ENCODE data around the gene IFNG-AS1.

IFNG-AS1 gene

GRCh38 chr12:68038650-68039049, 49.4 kb downstream of the IFNG-AS1 start:
- no peak for DNase-seq (ENCODE audit: low read depth in 2 of 2)
- H3K4me3 ChIP-seq (replicated peaks in 1 of 2; ENCODE audit: low read depth in 2 of 2, low read length in 2 of 2) = no peak overlapping the region
- TF ChIP-seq CTCF (IDR thresholded peaks at IDR 0.05; ENCODE audit: low read depth, low read length) = no peak

GRCh38 chr12:68040450-68041075, 51.3 kb downstream of the IFNG-AS1 start:
- no peak overlapping the region for H3K4me3 ChIP-seq (replicated peaks in 1 of 2; ENCODE audit: low read depth in 2 of 2, low read length in 2 of 2)
- TF ChIP-seq CTCF (IDR thresholded peaks at IDR 0.05; ENCODE audit: low read depth, low read length) = peak; percentile 81
- DNase-seq (ENCODE audit: low read depth in 2 of 2) = peak; percentile 82 to 86

GRCh38 chr12:68042212-68042699, 53.0 kb downstream of the IFNG-AS1 start:
- H3K4me3 ChIP-seq (replicated peaks in 1 of 2; ENCODE audit: low read depth in 2 of 2, low read length in 2 of 2) = no peak overlapping the region
- peak in 1 of 2 donors; percentile 2 for DNase-seq (ENCODE audit: low read depth in 2 of 2)
- TF ChIP-seq CTCF (IDR thresholded peaks at IDR 0.05; ENCODE audit: low read depth, low read length) = no peak

GRCh38 chr12:68043435-68043834, 54.2 kb downstream of the IFNG-AS1 start:
- no peak for DNase-seq (ENCODE audit: low read depth in 2 of 2)
- no peak for TF ChIP-seq CTCF (IDR thresholded peaks at IDR 0.05; ENCODE audit: low read depth, low read length)
- H3K4me3 ChIP-seq (replicated peaks in 1 of 2; ENCODE audit: low read depth in 2 of 2, low read length in 2 of 2) = no peak overlapping the region

GRCh38 chr12:68048648-68049297, 59.5 kb downstream of the IFNG-AS1 start:
- no peak for TF ChIP-seq CTCF (IDR thresholded peaks at IDR 0.05; ENCODE audit: low read depth, low read length)
- DNase-seq (ENCODE audit: low read depth in 2 of 2) = no peak
- H3K4me3 ChIP-seq (replicated peaks in 1 of 2; ENCODE audit: low read depth in 2 of 2, low read length in 2 of 2) = no peak overlapping the region

- H3K4me3 ChIP-seq (replicated peaks in 1 of 2; ENCODE audit: low read depth in 2 of 2, low read length in 2 of 2) = no peak overlapping the region
- TF ChIP-seq CTCF (IDR thresholded peaks at IDR 0.05; ENCODE audit: low read depth, low read length) = no peak
- DNase-seq (ENCODE audit: low read depth in 2 of 2) = no peak
Measured at GRCh38 chr12:68056300-68056699, 67.1 kb downstream of the IFNG-AS1 start.
